Uterus (tissue), 4 donors: ENCODE data around the gene RBFOX1. TPM values are rescaled to one million over a fixed set of nuclear protein-coding genes. Genes with fewer than 3 reads are reported as not detected.

ENCODE experiments used
- DNase-seq, 2 donors: peaks; one replicate each; pipeline ENCODE4 v3.0.0-alpha.2; 2019 to 2020
- H3K27ac ChIP-seq, 2 donors: fragments of 200-600 bp; sonication (generic); 1 replicate in 1 of 2; 2 replicates in 1 of 2; pipeline ENCODE4 v1.5.1; 2016 to 2018
- H3K27me3 ChIP-seq, 2 donors: fragments of 200-600 bp; sonication (generic); one replicate each; pipeline ENCODE4 v1.5.1; 2018 to 2019; ENCODE audit warnings: control low read depth in 1 of 2
- H3K36me3 ChIP-seq, 2 donors: fragments of 200-600 bp; sonication (generic); one replicate each; pipeline ENCODE4 v1.5.1; 2019; ENCODE audit warnings: control low read depth in 1 of 2
- H3K4me1 ChIP-seq, 2 donors: fragments of 200-600 bp; sonication (generic); one replicate each; pipeline ENCODE4 v1.5.1; 2018 to 2019; ENCODE audit warnings: control low read depth in 1 of 2
- H3K4me3 ChIP-seq, 2 donors: fragments of 200-600 bp; sonication (generic); 1 replicate in 1 of 2; 2 replicates in 1 of 2; pipeline ENCODE4 v1.5.1; 2018 to 2019; ENCODE audit warnings: mild to moderate bottlenecking in 1 of 2
- H3K9me3 ChIP-seq, 2 donors: fragments of 200-600 bp; sonication (generic); one replicate each; pipeline ENCODE4 v1.5.1; 2019; ENCODE audit warnings: control low read depth in 1 of 2
- CTCF ChIP-seq, 4 experiments: fragments of 200-600 bp in 2 of 4; fragments of 450-650 bp in 2 of 4; sonication (generic) in 2 of 4; IDR thresholded peaks; one replicate each; pipeline ENCODE4 v1.5.1; 2016 to 2019; ENCODE audit warnings: antibody characterized with exemption in 4 of 4, mild to moderate bottlenecking in 2 of 4, moderate library complexity in 1 of 4
- POLR2A ChIP-seq, 2 donors: fragments of 450-650 bp; IDR thresholded peaks; one replicate each; pipeline ENCODE4 v1.6.1; 2016; ENCODE audit warnings: antibody characterized with exemption in 2 of 2, mild to moderate bottlenecking in 1 of 2, moderate library complexity in 1 of 2
- intact Hi-C: fragments of 100-400 bp; cut with DNase I; formaldehyde crosslinking; loops from one replicate; pipeline ENCODE4 v1.15.1; 2023; ENCODE audit warnings: low total_unique reads
- total RNA-seq, 4 donors: library from RNA; depleted of rRNA in 3 of 4; stranded (reverse); fragments of >200 nt in 3 of 4; gene quantifications; one replicate each; pipeline versions ENCODE4 v1.1.0 to v1.2.4, GENCODE V29; 2014 to 2023
- donor health status: DM: yes; HTN: yes; CAD: no.

RBFOX1 gene
- total RNA-seq, 4 donors from 2014 or later: 0.55 TPM; not detected in 3

- no peak overlapping the region for H3K4me3 ChIP-seq
- no peaks in the 10 kb centered on the region for H3K4me1 ChIP-seq
- DNase-seq: no peak
- TF ChIP-seq POLR2A (IDR thresholded peaks at IDR 0.05) (no peak), CTCF (IDR thresholded peaks at IDR 0.05) (no peak)
- intact Hi-C loops: no loop called here
- no peak overlapping the region for H3K27ac ChIP-seq
- H3K36me3 ChIP-seq: no peaks in the 10 kb centered on the region
- H3K27me3 ChIP-seq: no peaks in the 10 kb centered on the region
- H3K9me3 ChIP-seq: no peaks in the 10 kb centered on the region
Measured at GRCh38 chr16:7381671-7382070, 49.0 kb downstream of the RBFOX1 start.

GRCh38 chr16:7382521-7382920 is 49.9 kb downstream of the RBFOX1 start:
- Histone ChIP-seq H3K4me3 (no peak overlapping the region), H3K4me1 (no peaks in the 10 kb centered on the region), H3K36me3 (no peaks in the 10 kb centered on the region), H3K27ac (no peak overlapping the region), H3K27me3 (no peaks in the 10 kb centered on the region), H3K9me3 (no peaks in the 10 kb centered on the region)
- TF ChIP-seq CTCF (IDR thresholded peaks at IDR 0.05) (no peak), POLR2A (IDR thresholded peaks at IDR 0.05) (no peak)
- DNase-seq: no peak
- intact Hi-C loops: no loop called here

- Histone ChIP-seq H3K4me3 (no peak overlapping the region), H3K27ac (no peak overlapping the region), H3K36me3 (no peaks in the 10 kb centered on the region), H3K27me3 (no peaks in the 10 kb centered on the region), H3K4me1 (no peaks in the 10 kb centered on the region), H3K9me3 (no peaks in the 10 kb centered on the region)
- TF ChIP-seq POLR2A (IDR thresholded peaks at IDR 0.05) (no peak), CTCF (IDR thresholded peaks at IDR 0.05) (no peak)
- DNase-seq: no peak
- intact Hi-C loops: no loop called here
Measured at GRCh38 chr16:7390974-7391373, 58.3 kb downstream of the RBFOX1 start.

- H3K4me3 ChIP-seq: no peak overlapping the region
- no peaks in the 10 kb centered on the region for H3K9me3 ChIP-seq
- DNase-seq: no peak
- no peaks in the 10 kb centered on the region for H3K27me3 ChIP-seq
- no peaks in the 10 kb centered on the region for H3K36me3 ChIP-seq
- no peak overlapping the region for H3K27ac ChIP-seq
- intact Hi-C loops: no loop called here
- TF ChIP-seq CTCF (IDR thresholded peaks at IDR 0.05) (no peak), POLR2A (IDR thresholded peaks at IDR 0.05) (no peak)
- no peaks in the 10 kb centered on the region for H3K4me1 ChIP-seq
Measured at GRCh38 chr16:7391694-7392093, 59.0 kb downstream of the RBFOX1 start.

- no peaks in the 10 kb centered on the region for H3K36me3 ChIP-seq
- no peak overlapping the region for H3K27ac ChIP-seq
- no peak overlapping the region for H3K4me3 ChIP-seq
- H3K9me3 ChIP-seq: no peaks in the 10 kb centered on the region
- intact Hi-C loops: no loop called here
- DNase-seq: no peak
- H3K4me1 ChIP-seq: no peaks in the 10 kb centered on the region
- TF ChIP-seq POLR2A (IDR thresholded peaks at IDR 0.05) (no peak), CTCF (IDR thresholded peaks at IDR 0.05) (no peak)
- no peaks in the 10 kb centered on the region for H3K27me3 ChIP-seq
Measured at GRCh38 chr16:7392206-7392605, 59.6 kb downstream of the RBFOX1 start.
